ENCODE results near the gene RDH16. TPM values are rescaled to one million over a fixed set of nuclear protein-coding genes. Genes with fewer than 3 reads are reported as not detected.
"Not testable (repeated sequence)": the region's sequence is repeated elsewhere in the genome, so short reads cannot be mapped to it uniquely, and the experiment has no call there.

The RDH16 gene
- total RNA-seq, 1 experiment from 2014 or later = 0.59 TPM

- TF ChIP-seq SP1 (IDR thresholded peaks at IDR 0.05; ENCODE audit: low read depth) (no peak), EZH2phosphoT487 (IDR thresholded peaks at IDR 0.05; ENCODE audit: borderline replicate concordance) (no peak), CEBPB (IDR thresholded peaks at IDR 0.05; ENCODE audit: low read depth) (no peak)
- TF ChIP-seq, protein P1, sequence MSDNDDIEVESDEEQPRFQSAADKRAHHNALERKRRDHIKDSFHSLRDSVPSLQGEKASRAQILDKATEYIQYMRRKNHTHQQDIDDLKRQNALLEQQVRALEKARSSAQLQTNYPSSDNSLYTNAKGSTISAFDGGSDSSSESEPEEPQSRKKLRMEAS (IDR thresholded peaks at IDR 0.05) = no peak
- ChIA-PET RAD21 (ENCODE audit: low non-redundant PET in 1 of 2, low total read pairs in 2 of 2, uncharacterized antibody in 2 of 2, unreplicated experiment in 2 of 2) (no interaction called here), POLR2A (no interaction called here), CTCF (no interaction called here)
- H3K27ac ChIP-seq (ENCODE audit: low read depth, low read length) = no peak overlapping the region
- intact Hi-C loops (cut with micrococcal nuclease) = no loop called here
- no peak overlapping the region for H2AFZ ChIP-seq (ENCODE audit: low read depth, low read length, poor library complexity, severe bottlenecking)
- no peaks in the 10 kb centered on the region for H3K36me3 ChIP-seq (ENCODE audit: control insufficient read depth in 1 of 2, insufficient read depth in 2 of 2, low read length in 2 of 2)
- H3K4me2 ChIP-seq (ENCODE audit: low read length) = no peak overlapping the region
- H3K4me3 ChIP-seq (replicated peaks in 1 of 2; ENCODE audit: low read depth in 1 of 2, low read length in 2 of 2) = no peak overlapping the region
- H3K4me1 ChIP-seq (ENCODE audit: control insufficient read depth in 1 of 2, insufficient read depth in 2 of 2, low read length in 2 of 2) = no peaks in the 10 kb centered on the region
- DNase-seq (ENCODE audit: low read depth, low spot score) (no peak), ATAC-seq (no peak)
- BruUV-seq (replicated peaks) = no TSS peak
- H3K79me2 ChIP-seq (ENCODE audit: insufficient read depth, low read length) = no peaks in the 10 kb centered on the region
- H4K20me1 ChIP-seq (ENCODE audit: insufficient read depth) = no peaks in the 10 kb centered on the region
- H3K27me3 ChIP-seq (ENCODE audit: insufficient read depth, low read length) = no peaks in the 10 kb centered on the region
- H3K9me2 ChIP-seq (ENCODE audit: insufficient read depth) = no peaks in the 10 kb centered on the region
- H3K9ac ChIP-seq (ENCODE audit: low read length) = no peak overlapping the region
- H3K9me3 ChIP-seq (ENCODE audit: control insufficient read depth in 1 of 2, insufficient read depth in 1 of 2, low read depth in 1 of 2, low read length in 2 of 2) = peaks cover 0 to 4% of the 10 kb centered on the region in 2 experiments; a peak in 1 of 4 replicates
Measured at GRCh38 chr12:56914256-56914655, 43.2 kb downstream of the RDH16 start.

GRCh38 chr12:56909403-56909802 is 48.0 kb downstream of the RDH16 start:
- not testable (repeated sequence) for H3K27ac ChIP-seq (ENCODE audit: low read depth, low read length)

More at GRCh38 chr12:56909403-56909802, 48.0 kb downstream of the RDH16 start:
- peak; percentile 22; the same call in 1 of the 2 replicates for TF ChIP-seq CBX3 (IDR thresholded peaks at IDR 0.05; ENCODE audit: low read depth)
- intact Hi-C loops (cut with micrococcal nuclease); RAD21 ChIA-PET (ENCODE audit: low non-redundant PET in 1 of 2, low total read pairs in 2 of 2, uncharacterized antibody in 2 of 2, unreplicated experiment in 2 of 2); H3K27me3 ChIP-seq (ENCODE audit: insufficient read depth, low read length); DNase-seq (ENCODE audit: low read depth, low spot score); POLR2A ChIA-PET; H4K20me1 ChIP-seq (ENCODE audit: insufficient read depth); H3K9me2 ChIP-seq (ENCODE audit: insufficient read depth); H3K79me2 ChIP-seq (ENCODE audit: insufficient read depth, low read length); H2AFZ ChIP-seq (ENCODE audit: low read depth, low read length, poor library complexity, severe bottlenecking); H3K9ac ChIP-seq (ENCODE audit: low read length); CTCF ChIA-PET; H3K4me2 ChIP-seq (ENCODE audit: low read length); BruUV-seq (replicated peaks); ATAC-seq; H3K36me3 ChIP-seq (ENCODE audit: control insufficient read depth in 1 of 2, insufficient read depth in 2 of 2, low read length in 2 of 2); H3K4me1 ChIP-seq (ENCODE audit: control insufficient read depth in 1 of 2, insufficient read depth in 2 of 2, low read length in 2 of 2); H3K4me3 ChIP-seq (replicated peaks in 1 of 2; ENCODE audit: low read depth in 1 of 2, low read length in 2 of 2); H3K9me3 ChIP-seq (ENCODE audit: control insufficient read depth in 1 of 2, insufficient read depth in 1 of 2, low read depth in 1 of 2, low read length in 2 of 2): not testable (repeated sequence)
